Natural killer cell (primary cell): Measurements from ENCODE around the gene RASSF1. TPM values are rescaled to one million over a fixed set of nuclear protein-coding genes. Genes with fewer than 3 reads are reported as not detected.

ENCODE experiments used
- ATAC-seq, 3 donors: fragments of 150-1000 bp in 2 of 3; fragments of 200-7000 bp in 1 of 3; cut with Tn5 transposase; 1 replicate in 1 of 3; 2 replicates in 2 of 3; pipeline ENCODE4 v1.10.0; 2021; ENCODE audit warnings: mild to moderate bottlenecking in 2 of 3, moderate library complexity in 2 of 3
- DNase-seq, 2 donors: peaks; one replicate each; pipeline versions ENCODE4 v3.0.0 to v3.0.0-alpha.2; 2013 to 2021; ENCODE audit warnings: mixed read lengths in 1 of 2
- H3K27ac ChIP-seq: one replicate; pipeline ENCODE4 v1.5.1; 2013; ENCODE audit warnings: mild to moderate bottlenecking, low read length
- H3K27me3 ChIP-seq: one replicate; pipeline ENCODE4 v1.6.1; 2013; ENCODE audit warnings: low read length; ENCODE audit not compliant: control insufficient read depth, insufficient read depth
- H3K36me3 ChIP-seq: one replicate; pipeline ENCODE4 v1.6.1; 2013; ENCODE audit warnings: low read length; ENCODE audit not compliant: control insufficient read depth, insufficient read depth
- H3K4me1 ChIP-seq: one replicate; pipeline ENCODE4 v1.6.1; 2013; ENCODE audit warnings: low read length; ENCODE audit not compliant: control insufficient read depth, insufficient read depth
- H3K4me3 ChIP-seq: one replicate; pipeline ENCODE4 v1.5.1; 2013; ENCODE audit warnings: low read length
- H3K9me3 ChIP-seq: one replicate; pipeline ENCODE4 v1.6.1; 2013; ENCODE audit warnings: low read length; ENCODE audit not compliant: control insufficient read depth, insufficient read depth
- H3K27ac Mint-ChIP-seq, 2 donors: one replicate each; pipeline ENCODE4 v1.8.0; 2022; ENCODE audit warnings: mild to moderate bottlenecking in 2 of 2, mixed read lengths in 2 of 2, moderate library complexity in 1 of 2
- H3K27me3 Mint-ChIP-seq, 2 donors: one replicate each; pipeline ENCODE4 v1.8.0; 2022; ENCODE audit warnings: low read depth in 2 of 2, mixed read lengths in 2 of 2
- H3K36me3 Mint-ChIP-seq: one replicate; pipeline ENCODE4 v1.8.0; 2022; ENCODE audit warnings: mixed read lengths
- H3K4me1 Mint-ChIP-seq, 2 donors: one replicate each; pipeline ENCODE4 v1.8.0; 2022; ENCODE audit warnings: mixed read lengths in 2 of 2
- H3K4me3 Mint-ChIP-seq: one replicate; pipeline ENCODE4 v1.8.0; 2022; ENCODE audit warnings: mild to moderate bottlenecking, moderate library complexity, mixed read lengths
- H3K9me3 Mint-ChIP-seq, 2 donors: one replicate each; pipeline ENCODE4 v1.8.0; 2022; ENCODE audit warnings: mixed read lengths in 2 of 2
- CTCF ChIP-seq: fragments of 200-600 bp; IDR thresholded peaks from one replicate; pipeline ENCODE4 v1.8.0; 2022; ENCODE audit warnings: antibody characterized with exemption
- WGBS: methylation state at CpG from one replicate; pipeline ENCODE4 v1.1.7; 2013; ENCODE audit warnings: missing lambda C conversion rate; ENCODE audit not compliant: insufficient coverage; 5-methylcytosine and 5-hydroxymethylcytosine counted together
- intact Hi-C: fragments of 100-400 bp; cut with micrococcal nuclease; formaldehyde crosslinking; loops from one replicate; pipeline ENCODE4 v1.14.2; 2022
- total RNA-seq, 4 donors: library from RNA; stranded (reverse); fragments of 120-200 nt in 1 of 4; gene quantifications; one replicate each; pipeline versions ENCODE4 v1.2.3 to v1.2.4, GENCODE V29; 2013 to 2022

RASSF1 gene
- total RNA-seq, 3 donors from 2014 or later (not counting 1 experiment from before 2014, with no cell fraction given), result 298 to 329 (median 305) TPM

- no peak for TF ChIP-seq CTCF
- Histone ChIP-seq H3K27me3 (no peaks in the 10 kb centered on the region), H3K4me3 (no peak overlapping the region), H3K4me1 (peaks cover 64% of the 10 kb centered on the region), H3K9me3 (no peaks in the 10 kb centered on the region), H3K36me3 (peaks cover 66% of the 10 kb centered on the region), H3K27ac (no peak overlapping the region)
- no peak overlapping the region for H3K4me3 Mint-ChIP-seq
- WGBS, result 92% methylated on average over 12 of the region's 12 CpGs
- no peaks in the 10 kb centered on the region for H3K27me3 Mint-ChIP-seq
- no peak for DNase-seq
- peak overlapping the region; percentile 35 to 60 for H3K27ac Mint-ChIP-seq
- H3K4me1 Mint-ChIP-seq, result peaks cover 43 to 71% of the 10 kb centered on the region in 2 donors
- ATAC-seq, result no peak
- H3K36me3 Mint-ChIP-seq, result no peaks in the 10 kb centered on the region
- no peaks in the 10 kb centered on the region for H3K9me3 Mint-ChIP-seq
- intact Hi-C loops, result loop anchor here (10.0 kb wide), 1 partner anchor 1031 kb away; the partner anchor contains the start of gene MANF
Measured at GRCh38 chr3:50353245-50354004, 12.8 kb upstream of the RASSF1 start.

DNA sequence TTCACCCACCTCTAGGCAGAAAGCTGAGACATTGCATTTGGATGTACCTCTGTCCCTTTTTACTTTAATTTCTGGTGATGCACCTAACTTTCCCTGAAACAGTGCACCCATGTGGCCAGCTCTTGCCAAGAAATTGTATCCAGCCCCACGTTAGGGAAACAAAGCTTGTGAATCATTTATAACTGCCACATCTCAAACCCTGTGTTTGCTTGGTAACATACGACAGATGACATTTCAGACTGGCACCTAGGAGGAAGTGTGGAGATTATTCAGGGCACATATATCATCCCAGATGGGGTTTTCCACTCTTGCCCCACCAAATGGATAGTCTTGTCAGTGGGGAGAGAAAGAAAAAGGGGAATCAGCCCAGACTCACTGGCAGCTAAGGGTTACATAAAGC lies 12.1 kb upstream of the RASSF1 start:
- intact Hi-C loops, result loop anchor here (10.0 kb wide), 1 partner anchor 1032 kb away; the partner anchor contains the start of gene MANF
- H3K4me3 Mint-ChIP-seq, result no peak overlapping the region
- H3K4me1 ChIP-seq, result peaks cover 64% of the 10 kb centered on the region
- ATAC-seq (no peak), DNase-seq (peak in 1 of 2 donors; percentile 38)
- H3K27me3 ChIP-seq, result no peaks in the 10 kb centered on the region
- 72% methylated on average over 2 of the region's 2 CpGs for WGBS
- TF ChIP-seq CTCF, result no peak
- H3K36me3 ChIP-seq, result peaks cover 71% of the 10 kb centered on the region
- H3K4me1 Mint-ChIP-seq, result peaks cover 36 to 71% of the 10 kb centered on the region in 2 donors
- H3K27ac Mint-ChIP-seq, result peak overlapping the region; percentile 35 to 60
- no peaks in the 10 kb centered on the region for H3K9me3 ChIP-seq
- no peaks in the 10 kb centered on the region for H3K36me3 Mint-ChIP-seq
- H3K9me3 Mint-ChIP-seq, result no peaks in the 10 kb centered on the region
- H3K27ac ChIP-seq, result no peak overlapping the region
- H3K27me3 Mint-ChIP-seq, result no peaks in the 10 kb centered on the region
- H3K4me3 ChIP-seq, result no peak overlapping the region

- DNase-seq, result no peak
- intact Hi-C loops, result loop anchor here (1.0 to 10.0 kb wide), 2 partner anchors 8 to 1033 kb away; partner anchors contain the start of genes MANF and TMEM115
- Mint-ChIP-seq H3K9me3 (no peaks in the 10 kb centered on the region), H3K27ac (peak overlapping the region; percentile 96 to 98), H3K27me3 (no peaks in the 10 kb centered on the region), H3K36me3 (no peaks in the 10 kb centered on the region), H3K4me1 (peaks cover 32 to 67% of the 10 kb centered on the region in 2 donors), H3K4me3 (peak overlapping the region; percentile 96)
- no peaks in the 10 kb centered on the region for H3K9me3 ChIP-seq
- peaks cover 64% of the 10 kb centered on the region for H3K36me3 ChIP-seq
- ATAC-seq, result no peak
- no peaks in the 10 kb centered on the region for H3K27me3 ChIP-seq
- 75% methylated on average over 11 of the region's 11 CpGs for whole genome bisulfite sequencing
- H3K4me1 ChIP-seq, result peaks cover 64% of the 10 kb centered on the region
- H3K27ac ChIP-seq, result peak overlapping the region; percentile 90
- H3K4me3 ChIP-seq, result peak overlapping the region; percentile 86
- no peak for TF ChIP-seq CTCF
Measured at GRCh38 chr3:50351323-50351697, 10.7 kb upstream of the RASSF1 start.
